ENCODE data around the gene DMRTC1B. TPM values are rescaled to one million over a fixed set of nuclear protein-coding genes. Genes with fewer than 3 reads are reported as not detected.
"Not testable (repeated sequence)": the region's sequence is repeated elsewhere in the genome, so short reads cannot be mapped to it uniquely, and the experiment has no call there.

DMRTC1B gene, protein sequence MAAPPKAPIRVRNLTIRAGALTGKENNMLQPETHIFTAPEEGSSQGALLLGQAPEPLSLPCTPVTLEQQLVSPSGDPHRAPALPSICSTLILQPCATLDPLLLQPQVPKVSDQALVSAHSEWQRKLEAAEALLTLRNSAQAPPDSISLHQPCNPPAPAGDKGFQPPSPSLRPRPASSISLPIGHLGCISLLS
- total RNA-seq = 0.31 TPM

DNA sequence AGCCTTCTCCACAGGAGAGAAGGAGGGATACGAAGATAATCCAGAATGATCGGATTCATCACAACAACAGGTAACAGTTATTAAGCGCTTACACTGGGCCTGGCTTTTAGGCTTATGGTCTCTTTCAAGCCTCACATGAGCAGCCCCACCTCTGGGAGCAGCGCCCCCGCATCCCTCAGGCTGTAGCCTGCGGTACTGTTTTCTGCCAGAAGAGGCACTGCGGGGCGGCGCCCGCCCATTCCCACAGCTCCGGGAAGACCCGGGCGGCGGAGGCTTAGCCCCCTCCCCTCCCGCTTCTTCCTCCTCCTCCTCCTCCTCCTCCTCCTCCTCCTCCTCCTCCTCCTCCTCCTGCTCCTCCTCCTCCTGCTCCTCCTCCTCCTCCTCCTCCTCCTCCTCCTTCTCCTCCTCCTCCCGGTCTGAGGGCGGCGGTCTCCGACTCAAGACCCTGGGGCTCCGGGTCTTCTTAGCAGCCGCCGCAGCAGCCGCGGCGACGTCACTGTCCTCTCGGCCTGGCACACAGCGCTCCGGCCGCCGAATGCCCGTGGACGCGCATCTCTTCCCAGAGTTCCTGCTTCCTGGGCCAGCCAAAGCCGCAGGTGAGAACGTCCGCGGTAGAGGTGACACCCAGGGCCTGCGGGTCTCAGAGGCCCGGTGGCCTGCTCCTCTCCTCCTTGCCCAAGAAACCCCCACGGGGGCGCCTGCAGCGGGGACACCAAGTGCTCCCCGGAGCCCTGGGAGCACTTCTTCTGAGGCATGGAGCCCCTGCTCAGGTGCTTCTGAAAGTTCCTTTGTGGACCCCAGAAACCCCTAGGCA lies at the start of gene DMRTC1B:
Gene DMRTC1B (plus strand): TSS at position 238 of the 814 bp plus-strand sequence. CDS start 68,246 bp downstream, outside the sequence.
- DNase-seq = not testable (repeated sequence)

DNA sequence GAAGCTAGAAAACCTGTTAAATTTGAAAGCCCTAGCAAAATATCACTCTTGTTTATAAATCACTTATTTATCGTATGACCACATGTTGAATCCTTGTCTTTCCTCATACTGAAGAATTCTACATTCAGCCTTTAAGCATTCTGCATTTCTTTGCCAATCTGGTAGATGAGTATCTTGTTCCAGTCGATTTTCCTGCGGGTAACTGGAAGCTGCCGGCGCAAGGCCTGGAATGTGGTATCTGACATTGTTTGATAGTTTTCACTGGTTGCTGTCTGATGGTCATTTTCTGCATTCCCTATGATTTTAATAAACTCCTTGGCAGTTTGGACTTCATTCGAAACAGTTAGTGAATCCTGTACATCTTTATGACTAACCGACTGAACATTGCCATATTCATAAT lies 48.8 kb upstream of the DMRTC1B start:
- no peak for DNase-seq

DNA sequence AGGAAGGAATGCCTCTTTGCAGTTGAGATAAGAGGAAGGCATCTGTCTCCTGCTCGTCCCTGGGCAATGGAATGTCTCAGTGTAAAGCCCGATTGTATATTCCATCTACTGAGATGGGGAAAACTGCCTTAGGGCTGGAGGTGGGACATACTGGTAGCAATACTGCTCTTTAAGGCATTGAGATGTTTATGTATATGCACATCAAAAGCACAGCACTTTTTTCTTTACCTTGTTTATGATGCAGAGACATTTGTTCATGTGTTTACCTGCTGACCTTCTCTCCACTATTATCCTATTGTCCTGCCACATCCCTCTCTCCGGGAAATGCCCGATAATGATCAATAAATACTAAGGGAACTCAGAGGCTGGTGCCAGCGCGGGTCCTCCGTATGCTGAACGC lies 43.1 kb upstream of the DMRTC1B start:
- DNase-seq = not testable (repeated sequence)

DNA sequence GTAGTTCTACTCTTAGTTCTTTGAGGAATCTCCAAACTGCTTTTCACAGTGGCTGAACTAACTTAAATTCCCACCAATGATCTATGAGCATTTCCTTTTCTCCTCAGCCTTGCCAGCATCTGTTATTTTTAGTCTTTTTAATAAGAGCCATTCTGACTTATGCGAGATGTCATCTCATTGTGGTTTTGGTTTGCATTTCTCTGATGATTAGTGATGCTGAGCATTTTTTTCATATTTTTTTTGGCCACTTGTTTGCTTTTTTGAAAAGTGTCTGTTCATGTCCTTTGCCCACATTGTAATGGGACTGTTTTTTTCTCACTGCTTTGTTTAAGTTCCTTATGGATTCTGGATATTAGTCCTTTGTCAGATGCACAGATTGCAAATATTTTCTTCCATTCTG lies 41.1 kb upstream of the DMRTC1B start:
- no peak for DNase-seq

DNA sequence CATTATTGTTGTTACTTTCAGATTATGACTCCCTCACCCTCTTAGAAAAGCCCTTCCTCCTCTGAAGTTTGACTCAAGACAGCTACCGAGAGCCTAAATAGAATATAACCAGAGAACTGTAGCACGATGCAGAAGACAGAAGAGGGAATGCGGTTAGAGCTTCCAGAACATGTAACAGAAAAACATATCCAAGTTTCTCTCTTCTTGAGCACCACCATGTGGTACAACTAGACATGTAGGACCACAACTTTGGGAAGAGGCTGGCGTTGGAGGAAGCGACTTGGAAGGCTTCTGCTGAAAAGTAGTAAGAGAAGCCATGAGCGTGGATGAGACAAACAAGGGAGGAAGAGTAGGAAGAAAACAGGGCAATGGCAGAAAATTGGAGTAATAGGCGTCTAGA lies 31.1 kb upstream of the DMRTC1B start:
- not testable (repeated sequence) for DNase-seq

DNA sequence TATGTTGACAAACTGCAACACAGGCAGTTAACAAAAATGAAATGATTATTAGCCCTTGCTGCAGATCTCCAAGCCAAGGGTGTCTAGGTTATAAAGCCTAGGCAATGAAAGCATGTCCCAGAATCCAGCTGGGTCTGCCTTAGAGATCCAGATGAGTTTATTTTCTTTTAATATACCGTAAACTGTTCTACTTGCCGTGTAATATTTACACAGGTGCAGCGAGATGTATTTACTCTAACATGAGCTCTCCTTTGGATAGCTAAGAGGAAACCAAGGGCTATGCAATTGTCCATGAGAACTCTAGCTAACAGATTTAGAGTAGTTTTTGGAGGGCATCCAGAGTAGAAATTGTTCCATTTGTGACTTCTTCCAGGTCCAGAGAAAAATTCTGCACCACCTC lies 28.1 kb upstream of the DMRTC1B start:
- DNase-seq = not testable (repeated sequence)

DNA sequence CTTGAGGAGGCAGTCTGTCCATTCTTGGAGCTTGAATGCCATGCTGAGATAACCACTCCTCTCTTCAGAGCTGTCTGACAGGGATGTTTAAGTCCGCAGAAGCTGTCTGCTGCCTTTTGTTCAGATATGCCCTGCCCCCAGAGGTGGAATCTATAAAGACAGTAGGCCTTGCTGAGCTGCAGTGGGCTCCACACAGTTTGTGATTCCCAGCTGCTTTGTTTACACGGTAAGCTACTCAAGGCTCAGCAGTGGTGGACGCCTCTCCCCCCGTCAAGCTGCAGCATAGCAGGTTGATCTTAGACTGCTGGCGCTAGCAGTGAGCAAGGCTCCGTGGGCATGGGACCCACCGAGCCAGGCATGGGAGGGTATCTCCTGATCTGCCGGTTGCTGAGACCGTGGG lies 16.2 kb upstream of the DMRTC1B start:
- not testable (repeated sequence) for DNase-seq

DNA sequence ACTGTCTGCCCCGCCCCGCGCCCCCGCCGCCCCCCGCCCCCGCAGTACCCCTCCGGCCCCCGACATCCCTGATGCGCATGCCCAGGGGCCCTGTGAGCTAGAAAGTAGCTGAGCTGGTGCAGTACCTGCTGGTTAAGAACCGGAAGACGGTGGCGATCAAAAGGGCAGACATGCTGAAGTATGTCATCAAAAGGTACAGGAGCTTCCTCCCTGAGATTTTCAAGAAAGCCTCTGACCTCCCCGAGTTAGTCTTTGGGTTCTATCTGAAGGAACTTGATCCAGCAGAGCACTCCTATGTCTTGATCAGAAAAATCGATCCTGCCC lies 739 bp downstream of the DMRTC1B start:
- not testable (repeated sequence) for DNase-seq

DNA sequence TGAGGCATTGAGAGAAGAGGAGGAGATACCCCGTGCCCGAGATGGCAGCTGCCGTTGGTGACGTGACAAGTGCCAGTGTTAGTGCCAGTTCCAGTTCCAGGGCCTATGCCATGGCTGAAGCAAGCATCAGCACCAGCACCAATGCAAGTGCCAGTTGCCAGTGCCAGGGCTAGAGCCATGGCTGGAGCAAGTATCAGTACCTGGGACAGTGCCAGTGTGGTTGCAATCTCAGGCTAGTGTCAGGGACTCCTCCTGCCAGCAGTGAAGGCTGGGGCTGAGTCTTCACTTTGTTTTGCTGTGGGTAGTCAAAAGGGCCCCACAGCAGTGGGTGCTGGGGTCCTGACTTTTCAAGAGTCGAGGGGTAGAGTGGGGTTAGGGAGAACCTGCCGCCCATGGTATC lies 1.5 kb downstream of the DMRTC1B start:
- not testable (repeated sequence) for DNase-seq

DNA sequence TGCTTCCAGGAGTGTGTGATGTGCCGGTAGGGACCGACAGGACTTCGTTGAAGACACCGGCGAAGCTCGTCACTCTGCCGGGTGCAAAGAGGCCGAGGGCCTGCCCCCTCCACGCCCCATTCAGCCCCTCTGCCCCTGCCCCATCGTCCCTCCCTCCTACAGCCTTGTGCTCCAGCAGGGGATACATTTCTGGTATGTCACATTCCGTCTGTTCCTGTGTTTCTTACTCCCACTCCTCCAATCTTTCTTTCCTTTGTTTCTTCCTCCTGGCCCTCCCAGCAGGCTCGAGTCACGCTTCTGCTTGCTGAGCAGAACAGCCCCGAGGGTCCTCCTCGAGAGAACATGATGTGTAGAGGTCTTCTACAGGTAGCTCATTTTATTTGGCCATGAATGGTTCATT lies 5.9 kb downstream of the DMRTC1B start, which contains the start of gene FAM236B:
Gene FAM236B (minus strand): TSS at position 101 of the 400 bp plus-strand sequence. CDS start 100 bp downstream, at position 1.
- DNase-seq = not testable (repeated sequence)

DNA sequence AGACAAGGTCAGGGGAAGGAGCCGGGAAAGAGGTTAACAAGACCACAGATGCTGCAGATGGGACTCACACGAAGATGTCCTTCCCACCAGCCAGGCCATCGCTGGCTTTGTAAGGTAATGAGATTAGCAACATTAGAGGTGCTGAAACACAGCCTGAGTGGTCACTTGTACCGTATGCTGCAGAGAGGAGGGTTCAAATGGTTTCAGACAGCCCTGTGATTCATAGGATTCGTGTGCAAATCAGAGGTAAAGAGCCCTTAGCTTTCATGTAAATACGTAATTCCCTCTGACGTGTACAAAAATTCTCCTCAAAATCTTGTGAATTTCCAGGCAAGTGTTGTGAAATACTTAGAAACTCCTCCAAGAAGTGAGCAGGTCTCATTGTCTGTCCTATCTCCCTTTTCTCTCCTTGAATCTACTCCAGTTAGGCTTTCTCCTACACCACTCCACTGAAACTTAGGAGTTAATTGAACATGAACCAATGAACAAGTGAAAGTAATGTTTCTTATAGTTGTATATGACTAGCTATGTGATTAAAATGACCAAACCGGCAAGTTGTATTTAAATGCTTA lies 6.8 kb downstream of the DMRTC1B start:
- DNase-seq = not testable (repeated sequence)

DNA sequence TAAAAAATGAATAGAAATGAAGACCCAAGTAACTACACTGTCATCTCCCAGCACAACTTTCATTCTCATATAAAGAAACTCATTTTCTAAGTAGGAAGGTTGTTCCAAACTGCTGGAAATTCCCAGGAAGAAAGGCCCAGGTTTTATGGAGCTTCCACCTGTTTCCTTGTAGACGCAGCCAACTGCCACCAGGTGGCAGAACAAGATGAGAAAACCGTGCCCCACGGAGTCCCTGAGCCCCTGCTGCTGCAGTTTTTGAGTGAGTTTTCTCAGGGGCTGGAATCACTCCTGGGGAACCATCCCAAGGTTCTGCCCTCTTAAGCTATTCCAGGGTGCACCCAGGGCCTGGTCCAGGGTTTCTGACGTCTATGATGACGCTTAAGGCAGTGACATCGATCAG lies 7.3 kb downstream of the DMRTC1B start:
- DNase-seq = not testable (repeated sequence)

DNA sequence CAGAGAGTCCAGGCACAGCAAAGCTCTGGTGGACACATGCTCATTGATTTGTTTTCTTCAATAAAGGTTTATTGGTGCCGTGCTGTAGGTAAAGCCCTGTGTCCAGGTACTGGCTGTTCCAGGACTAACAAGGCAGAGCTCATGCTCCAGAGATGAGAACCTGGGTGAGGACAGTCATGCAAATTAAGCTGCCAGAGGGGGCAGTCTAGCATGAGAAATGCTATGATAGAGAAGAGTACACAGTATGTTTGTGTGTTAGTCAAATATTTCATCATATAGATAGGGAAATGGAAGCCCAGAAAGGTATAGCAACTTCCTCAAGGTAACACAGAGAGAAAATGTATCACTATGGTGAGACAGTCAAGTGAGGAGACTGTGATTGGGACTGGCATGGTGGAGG lies 11.5 kb downstream of the DMRTC1B start:
- DNase-seq = not testable (repeated sequence)

DNA sequence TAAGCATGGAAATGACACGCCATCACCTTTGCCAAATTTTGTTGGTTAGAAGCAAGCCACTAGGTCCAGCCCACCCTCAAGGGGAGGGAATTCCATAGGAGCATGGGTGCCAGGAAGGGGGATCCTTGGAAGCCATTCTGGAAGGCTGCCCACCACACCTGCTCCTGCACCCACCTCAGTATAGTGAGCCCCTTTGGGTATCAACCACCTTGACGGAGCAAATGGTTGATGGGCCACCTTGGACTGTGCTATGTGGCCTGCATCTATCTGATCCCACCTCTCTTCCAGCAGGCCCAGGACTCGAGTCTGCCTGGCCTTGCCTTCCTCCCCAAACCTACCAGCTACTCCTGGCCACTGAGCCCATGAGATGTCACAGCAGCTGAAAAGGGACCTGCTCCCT lies 13.7 kb downstream of the DMRTC1B start:
- not testable (repeated sequence) for DNase-seq

DNA sequence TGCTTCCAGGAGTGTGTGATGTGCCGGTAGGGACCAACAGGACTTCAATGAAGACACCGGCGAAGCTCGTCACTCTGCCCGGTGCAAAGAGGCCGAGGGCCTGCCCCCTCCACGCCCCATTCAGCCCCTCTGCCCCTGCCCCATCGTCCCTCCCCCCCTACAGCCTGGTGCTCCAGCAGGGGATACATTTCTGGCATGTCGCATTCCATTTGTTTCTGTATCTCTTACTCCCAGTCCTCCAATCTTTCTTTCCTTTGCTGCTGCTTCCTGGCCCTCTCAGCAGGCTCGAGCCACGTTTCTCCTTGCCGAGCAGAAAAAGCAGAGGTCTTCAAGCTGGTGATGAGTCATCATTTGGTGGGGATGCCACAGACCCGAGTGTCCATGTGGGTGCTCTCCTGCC lies 31.4 kb downstream of the DMRTC1B start, which contains the start of gene FAM236D:
Gene FAM236D (minus strand): TSS at position 101 of the 400 bp plus-strand sequence. CDS start 100 bp downstream, at position 1.
- DNase-seq = not testable (repeated sequence)

DNA sequence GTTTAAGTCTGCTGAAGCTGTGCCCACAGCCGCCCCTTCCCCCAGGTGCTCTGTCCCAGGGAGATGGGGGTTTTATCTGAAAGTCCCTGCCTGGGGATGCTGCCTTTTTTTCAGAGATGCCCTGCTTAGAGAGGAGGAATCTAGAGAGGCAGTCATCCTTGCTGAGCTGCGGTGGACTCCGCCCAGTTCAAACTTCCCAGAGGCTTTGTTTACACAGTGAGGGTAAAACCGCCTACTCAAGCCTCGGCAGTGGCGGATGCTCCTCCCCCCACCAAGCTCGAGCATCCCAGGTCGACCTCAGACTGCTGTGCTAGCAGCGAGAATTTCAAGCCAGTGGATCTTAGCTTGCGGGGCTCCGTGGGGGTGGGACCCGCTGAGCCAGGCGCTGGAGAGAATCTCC lies 54.0 kb downstream of the DMRTC1B start:
- DNase-seq = not testable (repeated sequence)

DNA sequence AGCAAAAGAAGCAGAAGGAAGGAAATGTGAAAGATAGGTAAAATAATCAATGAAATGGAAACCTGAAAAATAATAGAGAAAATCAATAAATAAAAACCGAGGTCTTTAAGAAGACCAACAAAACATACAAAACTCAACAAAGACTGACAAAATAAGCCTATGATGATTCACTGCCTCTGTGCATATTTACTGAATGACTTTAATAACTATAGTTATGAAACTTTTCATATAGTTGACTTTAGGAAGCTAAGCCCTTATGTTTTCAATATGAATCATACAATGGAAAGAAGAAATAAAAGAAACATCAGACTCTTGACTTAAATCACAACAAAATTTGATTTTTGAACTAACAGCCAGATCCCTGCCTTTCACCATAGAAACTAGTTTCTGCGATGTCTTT lies 60.8 kb downstream of the DMRTC1B start:
- DNase-seq = not testable (repeated sequence)

DNA sequence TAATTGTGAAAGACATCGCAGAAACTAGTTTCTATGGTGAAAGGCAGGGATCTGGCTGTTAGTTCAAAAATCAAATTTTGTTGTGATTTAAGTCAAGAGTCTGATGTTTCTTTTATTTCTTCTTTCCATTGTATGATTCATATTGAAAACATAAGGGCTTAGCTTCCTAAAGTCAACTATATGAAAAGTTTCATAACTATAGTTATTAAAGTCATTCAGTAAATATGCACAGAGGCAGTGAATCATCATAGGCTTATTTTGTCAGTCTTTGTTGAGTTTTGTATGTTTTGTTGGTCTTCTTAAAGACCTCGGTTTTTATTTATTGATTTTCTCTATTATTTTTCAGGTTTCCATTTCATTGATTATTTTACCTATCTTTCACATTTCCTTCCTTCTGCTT lies 106.2 kb downstream of the DMRTC1B start:
- DNase-seq = not testable (repeated sequence)

DNA sequence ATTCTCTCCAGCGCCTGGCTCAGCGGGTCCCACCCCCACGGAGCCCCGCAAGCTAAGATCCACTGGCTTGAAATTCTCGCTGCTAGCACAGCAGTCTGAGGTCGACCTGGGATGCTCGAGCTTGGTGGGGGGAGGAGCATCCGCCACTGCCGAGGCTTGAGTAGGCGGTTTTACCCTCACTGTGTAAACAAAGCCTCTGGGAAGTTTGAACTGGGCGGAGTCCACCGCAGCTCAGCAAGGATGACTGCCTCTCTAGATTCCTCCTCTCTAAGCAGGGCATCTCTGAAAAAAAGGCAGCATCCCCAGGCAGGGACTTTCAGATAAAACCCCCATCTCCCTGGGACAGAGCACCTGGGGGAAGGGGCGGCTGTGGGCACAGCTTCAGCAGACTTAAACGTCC lies 113.0 kb downstream of the DMRTC1B start:
- not testable (repeated sequence) for DNase-seq
